GM19035 (cell line): ENCODE measurements around the gene TEKT5.
"Not testable (repeated sequence)": the region's sequence is repeated elsewhere in the genome, so short reads cannot be mapped to it uniquely, and the experiment has no call there.

Experiments
- ATAC-seq: cut with Tn5 transposase; IDR thresholded peaks from one replicate; pipeline ENCODE4 v1.9.1; 2021; ENCODE audit not compliant: unreplicated experiment

The TEKT5 gene

GRCh38 chr16:10637337-10638037, 57.2 kb downstream of the TEKT5 start:
- ATAC-seq: no peak

- no peak for ATAC-seq
Measured at GRCh38 chr16:10635365-10636021, 59.2 kb downstream of the TEKT5 start.

- ATAC-seq: not testable (repeated sequence)
Measured at GRCh38 chr16:10633429-10633828, 61.3 kb downstream of the TEKT5 start.

GRCh38 chr16:10631886-10632285, 62.8 kb downstream of the TEKT5 start:
- no peak for ATAC-seq

GRCh38 chr16:10629592-10629963, 65.2 kb downstream of the TEKT5 start:
- ATAC-seq: no peak

GRCh38 chr16:10625595-10626357, 69.0 kb downstream of the TEKT5 start:
- ATAC-seq: no peak

GRCh38 chr16:10624527-10624926, 70.2 kb downstream of the TEKT5 start:
- ATAC-seq: no peak

- ATAC-seq: no peak
Measured at GRCh38 chr16:10623059-10623458, 71.7 kb downstream of the TEKT5 start.

- ATAC-seq: no peak
Measured at GRCh38 chr16:10622036-10622921, 72.5 kb downstream of the TEKT5 start.

- not testable (repeated sequence) for ATAC-seq
Measured at GRCh38 chr16:10621216-10621949, 73.3 kb downstream of the TEKT5 start.

GRCh38 chr16:10620120-10620519, 74.6 kb downstream of the TEKT5 start:
- ATAC-seq: no peak

- no peak for ATAC-seq
Measured at GRCh38 chr16:10619271-10619849, 75.4 kb downstream of the TEKT5 start.

- no peak for ATAC-seq
Measured at GRCh38 chr16:10618710-10619209, 76.0 kb downstream of the TEKT5 start.

- no peak for ATAC-seq
Measured at GRCh38 chr16:10617662-10618420, 76.9 kb downstream of the TEKT5 start.

- no peak for ATAC-seq
Measured at GRCh38 chr16:10616756-10617640, 77.7 kb downstream of the TEKT5 start.

- no peak for ATAC-seq
Measured at GRCh38 chr16:10616419-10616755, 78.3 kb downstream of the TEKT5 start.

GRCh38 chr16:10614685-10615084, 80.0 kb downstream of the TEKT5 start:
- no peak for ATAC-seq

- no peak for ATAC-seq
Measured at GRCh38 chr16:10613785-10614485, 80.8 kb downstream of the TEKT5 start.
